GM12892 (cell line): ENCODE results near the gene GRID1.

ENCODE experiments used
- DNase-seq: peaks from one replicate; pipeline ENCODE4 v3.0.0; 2011; ENCODE audit not compliant: insufficient read length
- FAIRE-seq: peaks from 2 replicates; lab custom pipeline; 2011; peaks lifted over from hg19 to GRCh38; lab: Jason Lieb, UNC
- POLR2A ChIP-seq: IDR thresholded peaks from 2 replicates; pipeline ENCODE4 v1.6.1; 2011; ENCODE audit warnings: low read depth, low read length, control low read depth
- POLR2AphosphoS5 ChIP-seq: IDR thresholded peaks from 2 replicates; pipeline ENCODE4 v1.6.1; 2011; ENCODE audit warnings: low read depth, low read length, control low read depth
- TAF1 ChIP-seq: IDR thresholded peaks from 2 replicates; pipeline ENCODE4 v1.6.1; 2011; ENCODE audit warnings: low read depth, mild to moderate bottlenecking, control low read depth, low read length, borderline replicate concordance

Gene GRID1

DNA sequence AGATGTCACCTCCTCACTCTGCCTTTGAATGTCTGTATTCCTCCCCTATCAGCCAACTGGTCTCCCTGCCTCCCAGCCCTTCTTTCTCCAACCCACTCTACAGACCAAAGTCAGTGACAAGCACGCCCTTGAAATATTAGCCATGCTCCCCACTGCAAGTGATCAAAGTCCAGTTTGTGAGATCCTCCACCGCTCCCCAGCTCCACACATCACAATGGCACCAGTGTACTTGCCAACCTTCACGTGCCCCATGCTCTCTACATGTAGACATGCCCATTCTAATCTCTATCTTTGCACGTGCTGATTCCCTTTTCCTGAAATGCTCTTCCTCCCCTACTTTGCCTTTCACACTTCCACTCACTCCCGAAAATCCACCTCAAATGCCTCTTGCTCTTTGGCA, 150.9 kb downstream of the GRID1 start:
- TF ChIP-seq POLR2AphosphoS5 (no peak), TAF1 (no peak), POLR2A (no peak)
- FAIRE-seq, result no peak
- no peak for DNase-seq

DNA sequence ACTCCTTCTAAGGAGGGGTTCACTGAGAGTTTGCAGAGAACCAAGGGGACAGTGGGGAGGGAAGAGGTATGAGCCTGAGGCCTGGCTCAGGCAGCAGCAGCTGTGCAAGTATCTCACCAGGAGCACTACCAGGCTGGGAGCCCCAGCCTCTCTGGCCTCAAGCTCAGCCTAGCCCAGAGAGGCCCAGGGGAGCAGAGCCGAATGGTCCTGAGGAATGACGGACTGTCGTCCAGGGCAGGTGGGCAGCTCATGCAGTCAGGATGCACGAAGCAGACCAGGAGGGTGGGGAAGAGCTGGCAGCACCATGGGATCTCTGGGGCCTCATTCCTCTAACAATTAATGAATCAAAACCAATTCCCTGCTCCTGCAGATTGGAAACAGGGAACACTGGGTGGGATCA, 151.5 kb downstream of the GRID1 start:
- DNase-seq (no peak), FAIRE-seq (no peak)
- TF ChIP-seq POLR2A (no peak), POLR2AphosphoS5 (no peak), TAF1 (no peak)

DNA sequence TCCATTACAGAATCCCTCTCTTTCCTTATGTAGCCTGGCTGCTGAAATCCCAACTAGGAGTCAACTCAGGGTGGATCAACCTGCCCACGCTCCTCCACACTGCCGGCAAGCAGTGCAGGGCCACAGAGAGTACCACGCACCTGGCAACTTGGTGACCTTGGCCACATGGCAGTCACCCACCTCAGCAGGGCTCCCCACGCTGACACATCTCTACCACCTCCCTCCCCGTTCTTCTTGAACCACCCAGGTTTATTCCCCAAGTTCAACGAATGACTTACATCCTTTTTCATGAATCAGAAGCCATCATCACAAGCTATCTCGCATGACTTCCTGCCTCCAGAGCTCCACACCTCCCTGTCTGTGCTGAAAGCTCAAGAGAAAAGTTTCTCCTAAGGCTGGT, 153.4 kb downstream of the GRID1 start:
- no peak for TF ChIP-seq POLR2AphosphoS5
- DNase-seq (no peak), FAIRE-seq (no peak)

DNA sequence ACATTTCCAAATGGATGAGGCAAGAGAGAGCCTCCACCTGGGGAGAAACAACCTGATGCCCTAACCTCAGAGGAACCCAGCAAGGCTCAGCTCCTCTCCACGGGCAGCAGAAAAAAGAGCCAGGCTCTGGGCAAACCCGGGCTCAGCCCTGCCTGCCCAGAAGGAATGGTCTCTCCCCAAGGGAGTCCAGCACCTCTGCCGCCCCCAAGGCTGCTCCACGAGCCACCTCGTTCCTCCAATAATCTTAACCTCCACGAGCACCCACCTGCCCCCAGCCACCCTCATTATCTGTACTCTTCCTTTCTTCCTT, 154.2 kb downstream of the GRID1 start:
- FAIRE-seq (no peak), DNase-seq (no peak)
- TF ChIP-seq TAF1 (no peak), POLR2AphosphoS5 (no peak), POLR2A (no peak)

DNA sequence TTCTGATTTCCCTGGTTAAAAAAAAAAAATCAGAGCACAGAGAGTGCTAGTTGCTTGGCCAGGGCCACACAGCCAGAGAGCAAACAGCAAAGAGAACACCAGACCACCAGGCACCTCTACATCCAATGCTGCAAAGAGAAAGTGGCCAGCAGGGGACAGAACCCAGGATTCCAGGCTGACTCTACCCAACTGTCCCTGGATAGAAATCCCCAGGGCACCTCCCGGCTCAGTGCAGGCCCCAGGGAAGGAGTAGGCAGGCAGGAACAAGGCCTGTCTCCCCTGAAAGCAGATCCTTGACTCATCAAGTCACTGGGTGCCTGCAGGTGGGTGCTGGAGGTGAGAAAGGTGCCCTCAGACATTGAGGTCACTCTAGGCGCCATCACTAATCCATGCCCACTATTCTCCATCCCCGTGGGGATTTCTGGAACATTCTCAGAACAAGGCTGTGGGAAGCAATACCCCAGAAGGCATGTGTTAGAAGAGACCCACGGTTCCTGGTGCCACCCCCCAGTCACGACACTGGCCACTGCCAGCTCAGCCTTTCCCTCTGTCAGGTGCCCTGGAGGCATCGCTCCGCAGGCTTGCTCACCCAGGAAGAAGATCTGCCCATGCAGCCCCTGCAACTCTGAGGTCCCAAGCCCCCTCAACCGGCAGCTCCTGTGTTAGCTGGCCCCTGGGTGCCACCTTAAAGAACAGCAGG, 154.8 kb downstream of the GRID1 start:
- DNase-seq (no peak), FAIRE-seq (no peak)
- no peak for TF ChIP-seq POLR2A
- no peak for TF ChIP-seq TAF1
- no peak for TF ChIP-seq POLR2AphosphoS5

DNA sequence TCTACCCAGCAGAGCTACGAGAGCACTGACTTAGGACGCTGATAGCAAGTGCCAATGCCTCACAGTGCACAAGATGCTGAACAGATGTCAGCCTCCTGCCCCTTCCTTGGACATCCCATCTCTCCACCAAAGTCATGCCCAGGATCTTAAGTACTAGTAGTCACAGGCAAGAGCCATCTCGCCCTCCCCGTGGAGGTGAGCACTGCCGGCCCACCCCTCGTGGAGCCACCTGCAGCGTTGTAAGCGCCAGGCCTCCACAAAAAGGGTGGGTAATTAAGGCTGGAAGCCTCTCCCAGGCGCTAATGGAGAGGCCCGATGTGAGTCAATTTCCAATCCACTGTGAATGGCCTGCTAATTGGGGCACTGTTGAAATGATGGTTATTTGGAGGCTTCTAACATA, 156.2 kb downstream of the GRID1 start:
- no peak for FAIRE-seq

DNA sequence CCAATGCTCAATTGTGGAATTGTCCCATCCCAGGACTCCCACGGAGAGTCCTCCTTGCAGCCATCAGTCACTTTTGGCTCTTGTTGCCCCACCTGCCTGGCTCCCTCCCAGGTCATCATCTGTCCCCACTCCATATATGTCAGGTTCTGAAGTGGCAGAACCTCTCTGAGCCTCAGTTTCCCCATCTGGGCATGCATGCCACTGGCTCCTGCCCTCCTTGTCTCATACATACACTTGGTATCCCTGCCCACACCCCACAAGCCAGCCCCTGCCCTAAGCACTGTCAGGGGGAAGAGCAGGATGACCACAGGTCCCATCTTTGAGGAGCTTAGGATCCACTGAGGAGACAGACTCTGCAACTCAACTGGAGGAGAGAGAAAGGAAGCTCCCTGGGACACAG, 156.9 kb downstream of the GRID1 start:
- DNase-seq (no peak), FAIRE-seq (no peak)
- TF ChIP-seq TAF1 (no peak), POLR2A (no peak), POLR2AphosphoS5 (no peak)

More for the DNA sequence above, 156.2 kb downstream of the GRID1 start:
- TF ChIP-seq POLR2AphosphoS5, result no peak
- TF ChIP-seq TAF1, result no peak
- no peak for DNase-seq

DNA sequence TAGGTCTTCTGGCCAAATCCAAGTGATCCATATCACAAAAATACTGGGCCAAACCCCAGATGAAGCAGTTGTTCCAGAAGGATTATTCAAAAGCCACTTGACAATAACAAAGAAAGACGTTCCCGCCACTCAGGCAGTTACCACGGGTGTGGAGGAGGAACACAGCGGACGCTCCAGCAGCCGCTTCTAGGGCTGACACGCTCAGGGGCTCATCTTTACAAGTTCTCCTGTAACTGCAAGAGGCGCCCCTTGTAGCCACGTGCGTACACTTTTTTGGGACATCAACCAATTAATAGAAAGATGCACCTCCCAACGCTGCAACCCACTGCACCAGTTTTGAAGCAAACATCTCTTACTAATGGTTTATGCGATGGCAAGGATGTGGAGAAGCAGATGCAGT, 159.4 kb downstream of the GRID1 start:
- FAIRE-seq, result no peak
- DNase-seq, result no peak
- no peak for TF ChIP-seq POLR2A
- TF ChIP-seq TAF1, result no peak
- no peak for TF ChIP-seq POLR2AphosphoS5

DNA sequence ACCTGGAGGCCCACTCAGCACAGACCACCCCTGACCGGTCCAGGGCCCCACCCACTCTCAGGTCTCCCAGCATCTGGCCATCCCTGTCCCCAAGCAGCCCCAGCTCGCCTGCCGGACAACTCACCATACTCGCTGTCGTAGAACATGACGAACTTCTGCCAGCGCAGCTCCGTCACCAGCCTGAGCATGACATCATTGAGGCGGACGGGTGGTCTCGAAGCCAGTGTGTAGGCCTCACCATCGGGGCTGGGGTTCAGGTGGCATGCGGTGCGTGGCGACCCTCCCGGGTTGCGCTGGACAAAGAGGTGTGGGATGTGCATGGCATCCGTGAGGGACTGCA, 160.4 kb downstream of the GRID1 start:
- FAIRE-seq, result no peak
- DNase-seq, result no peak
- no peak for TF ChIP-seq POLR2A

DNA sequence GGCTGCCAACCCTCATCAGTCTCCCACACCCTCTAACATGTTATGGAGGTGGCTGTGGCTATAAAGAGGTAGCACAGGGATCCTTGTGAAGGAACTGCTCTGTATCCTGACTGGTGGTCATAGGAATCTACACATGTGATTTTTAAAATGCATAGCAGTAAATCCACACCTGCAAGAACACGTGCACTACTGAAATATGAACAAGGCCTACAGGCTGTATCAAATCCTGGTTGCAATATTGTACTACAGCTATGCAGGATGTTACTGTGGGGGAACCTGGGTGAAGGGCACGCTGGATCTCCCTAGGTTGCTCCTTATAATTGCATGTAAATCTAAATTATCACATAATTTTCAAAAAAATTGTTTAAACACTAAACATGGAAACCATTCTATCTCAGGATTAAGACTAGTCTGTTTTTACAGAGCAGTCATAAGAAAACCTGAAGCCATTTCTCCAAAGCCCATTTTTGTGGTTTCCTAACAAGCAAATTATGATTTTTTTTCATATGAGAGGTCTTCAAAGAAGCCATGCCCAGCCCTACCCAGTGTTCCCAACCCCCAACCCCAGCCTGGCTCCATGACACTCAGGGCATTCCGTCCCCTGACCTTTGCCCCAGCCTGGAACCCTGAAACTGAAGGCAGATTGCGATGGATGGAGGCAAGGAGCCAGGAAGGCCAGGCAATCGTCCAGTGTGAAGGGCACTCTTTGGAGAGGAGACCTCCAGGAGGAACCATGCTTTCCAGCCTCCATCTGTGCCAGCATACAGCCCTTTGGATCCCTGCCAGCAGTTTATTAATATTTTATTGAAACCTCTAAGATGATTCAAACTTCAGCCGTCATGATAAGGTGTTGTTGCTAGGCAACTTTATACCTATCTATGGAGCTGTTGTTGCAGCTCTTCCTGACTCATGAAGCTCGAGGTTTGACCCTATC, 161.0 kb downstream of the GRID1 start:
- DNase-seq, result no peak
- FAIRE-seq, result no peak
- TF ChIP-seq TAF1 (no peak), POLR2A (no peak), POLR2AphosphoS5 (no peak)

DNA sequence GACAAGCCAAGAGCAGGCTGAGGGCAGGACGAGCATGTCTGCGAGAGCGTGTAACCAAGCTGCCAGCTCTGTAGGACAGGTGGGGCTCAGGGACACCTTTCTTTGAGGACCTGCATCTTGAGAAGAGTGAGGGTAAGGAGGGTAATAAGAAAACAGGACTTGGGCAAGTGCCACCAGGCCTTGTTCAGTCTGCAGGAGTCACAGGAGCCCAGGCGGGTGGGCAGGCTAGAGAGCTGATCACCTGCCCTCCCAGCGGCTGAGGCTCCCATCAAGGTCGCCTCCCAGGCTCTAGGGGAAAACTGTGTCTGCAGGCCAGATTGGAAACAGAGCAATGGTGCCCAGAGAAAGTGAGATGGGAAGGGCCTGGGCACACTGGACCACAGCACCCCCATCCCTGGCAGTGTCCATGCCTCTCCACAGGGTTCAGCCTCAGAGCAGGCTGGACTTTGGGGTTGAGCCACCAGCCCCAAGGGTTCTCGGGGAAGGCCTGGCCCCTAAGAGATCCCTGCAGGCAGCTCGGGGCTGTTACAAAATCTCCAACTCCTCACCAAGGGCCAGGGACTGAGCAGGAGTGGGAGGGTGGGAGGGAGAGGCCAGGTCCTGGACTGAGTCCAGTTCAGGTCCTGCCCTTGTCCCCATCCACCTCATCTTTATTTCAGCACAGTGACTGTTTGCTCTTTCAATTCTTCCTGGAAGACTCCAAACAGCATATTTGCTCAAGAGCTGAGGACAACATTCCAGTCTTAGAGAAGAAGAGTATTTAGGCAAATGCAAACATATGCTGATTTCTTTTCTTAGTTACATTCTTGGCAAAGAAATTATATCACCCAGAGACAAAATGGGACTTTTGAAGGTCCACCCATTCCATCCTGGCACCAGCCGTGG, 161.9 kb downstream of the GRID1 start:
- FAIRE-seq, result no peak
- TF ChIP-seq TAF1, result no peak
- TF ChIP-seq POLR2AphosphoS5, result no peak
- no peak for DNase-seq
